Hepatocyte (in vitro differentiated cells): ENCODE data around the gene DCDC1.

ENCODE experiments used
- EZH2 ChIP-seq: fragments of 200-600 bp; sonication (generic); IDR thresholded peaks from 2 replicates; pipeline ENCODE4 v1.6.1; 2016; ENCODE audit warnings: antibody characterized with exemption, mild to moderate bottlenecking, borderline replicate concordance
- TF ChIP-seq, protein P1 (sequence below): fragments of 200-600 bp; sonication (generic); IDR thresholded peaks from 2 replicates; pipeline ENCODE4 v1.5.1; 2016; ENCODE audit warnings: antibody characterized with exemption, mild to moderate bottlenecking; ENCODE audit not compliant: poor library complexity

DNA sequence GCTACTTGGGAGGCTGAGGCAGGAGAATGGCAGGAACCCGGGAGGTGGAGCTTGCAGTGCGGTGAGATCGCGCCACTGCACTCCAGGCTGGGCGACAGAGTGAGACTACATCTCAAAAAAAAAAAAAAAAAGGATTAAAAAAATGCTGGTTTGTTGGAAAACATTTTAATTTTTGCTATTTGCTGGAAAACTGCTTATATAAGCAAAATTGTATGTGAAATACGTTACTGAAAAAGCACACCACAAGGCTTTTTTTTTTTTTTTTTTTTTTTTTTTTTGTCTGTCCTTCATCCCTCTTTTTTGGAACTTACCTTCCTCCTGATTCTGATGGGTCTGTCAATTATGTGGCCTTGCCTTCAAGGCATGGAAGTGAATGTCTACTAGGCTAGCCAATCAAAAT is 40.8 kb downstream of the DCDC1 start:
- TF ChIP-seq, protein P1, sequence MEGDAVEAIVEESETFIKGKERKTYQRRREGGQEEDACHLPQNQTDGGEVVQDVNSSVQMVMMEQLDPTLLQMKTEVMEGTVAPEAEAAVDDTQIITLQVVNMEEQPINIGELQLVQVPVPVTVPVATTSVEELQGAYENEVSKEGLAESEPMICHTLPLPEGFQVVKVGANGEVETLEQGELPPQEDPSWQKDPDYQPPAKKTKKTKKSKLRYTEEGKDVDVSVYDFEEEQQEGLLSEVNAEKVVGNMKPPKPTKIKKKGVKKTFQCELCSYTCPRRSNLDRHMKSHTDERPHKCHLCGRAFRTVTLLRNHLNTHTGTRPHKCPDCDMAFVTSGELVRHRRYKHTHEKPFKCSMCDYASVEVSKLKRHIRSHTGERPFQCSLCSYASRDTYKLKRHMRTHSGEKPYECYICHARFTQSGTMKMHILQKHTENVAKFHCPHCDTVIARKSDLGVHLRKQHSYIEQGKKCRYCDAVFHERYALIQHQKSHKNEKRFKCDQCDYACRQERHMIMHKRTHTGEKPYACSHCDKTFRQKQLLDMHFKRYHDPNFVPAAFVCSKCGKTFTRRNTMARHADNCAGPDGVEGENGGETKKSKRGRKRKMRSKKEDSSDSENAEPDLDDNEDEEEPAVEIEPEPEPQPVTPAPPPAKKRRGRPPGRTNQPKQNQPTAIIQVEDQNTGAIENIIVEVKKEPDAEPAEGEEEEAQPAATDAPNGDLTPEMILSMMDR, result no peak
- no peak for TF ChIP-seq EZH2
